GM10266 (cell line): ENCODE measurements around the gene SNED1.

Experiments used
- DNase-seq: peaks from one replicate; pipeline ENCODE4 v3.0.0; 2012; ENCODE audit errors: extremely low spot score
- TF ChIP-seq, protein P1 (sequence below): IDR thresholded peaks from 2 replicates; pipeline ENCODE4 v1.5.1; 2012; ENCODE audit warnings: mild to moderate bottlenecking, low read depth; ENCODE audit not compliant: control insufficient read depth, insufficient read depth; ENCODE audit errors: missing control alignments

Gene SNED1

DNA sequence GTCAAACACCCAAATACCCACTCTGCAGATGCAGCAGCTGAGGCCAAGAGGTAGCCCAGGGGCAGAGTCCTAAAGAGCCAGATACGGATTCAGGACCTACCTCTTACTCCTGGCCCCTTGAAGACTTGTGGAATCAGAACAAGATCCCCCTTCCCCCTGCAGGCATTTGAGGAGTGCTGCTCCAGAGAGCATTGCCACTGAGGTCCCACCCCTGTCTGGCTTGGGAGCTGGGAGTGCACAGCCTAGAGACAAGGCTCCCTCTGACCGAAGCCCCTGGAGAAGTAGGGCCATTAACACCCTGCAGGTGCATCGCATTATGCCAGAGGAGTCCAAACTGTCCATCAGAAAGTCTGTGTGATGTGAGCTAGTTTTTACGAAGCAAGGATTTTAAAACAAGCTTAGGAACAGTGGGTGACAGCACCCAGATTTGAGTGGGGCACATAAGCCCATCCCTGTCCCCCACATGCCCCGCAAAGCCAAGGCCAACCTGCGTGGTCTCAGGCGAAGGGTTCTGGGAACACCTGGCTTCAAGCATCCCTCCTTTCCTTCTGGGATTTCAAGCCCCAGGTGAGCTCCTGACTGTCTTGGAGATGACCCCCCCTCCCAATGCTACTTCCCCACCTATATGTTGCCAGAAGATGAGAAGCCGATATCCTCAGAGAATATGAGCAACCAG, 55.3 kb downstream of the SNED1 start:
- no peak for DNase-seq
- TF ChIP-seq, protein P1, sequence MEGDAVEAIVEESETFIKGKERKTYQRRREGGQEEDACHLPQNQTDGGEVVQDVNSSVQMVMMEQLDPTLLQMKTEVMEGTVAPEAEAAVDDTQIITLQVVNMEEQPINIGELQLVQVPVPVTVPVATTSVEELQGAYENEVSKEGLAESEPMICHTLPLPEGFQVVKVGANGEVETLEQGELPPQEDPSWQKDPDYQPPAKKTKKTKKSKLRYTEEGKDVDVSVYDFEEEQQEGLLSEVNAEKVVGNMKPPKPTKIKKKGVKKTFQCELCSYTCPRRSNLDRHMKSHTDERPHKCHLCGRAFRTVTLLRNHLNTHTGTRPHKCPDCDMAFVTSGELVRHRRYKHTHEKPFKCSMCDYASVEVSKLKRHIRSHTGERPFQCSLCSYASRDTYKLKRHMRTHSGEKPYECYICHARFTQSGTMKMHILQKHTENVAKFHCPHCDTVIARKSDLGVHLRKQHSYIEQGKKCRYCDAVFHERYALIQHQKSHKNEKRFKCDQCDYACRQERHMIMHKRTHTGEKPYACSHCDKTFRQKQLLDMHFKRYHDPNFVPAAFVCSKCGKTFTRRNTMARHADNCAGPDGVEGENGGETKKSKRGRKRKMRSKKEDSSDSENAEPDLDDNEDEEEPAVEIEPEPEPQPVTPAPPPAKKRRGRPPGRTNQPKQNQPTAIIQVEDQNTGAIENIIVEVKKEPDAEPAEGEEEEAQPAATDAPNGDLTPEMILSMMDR = no peak

DNA sequence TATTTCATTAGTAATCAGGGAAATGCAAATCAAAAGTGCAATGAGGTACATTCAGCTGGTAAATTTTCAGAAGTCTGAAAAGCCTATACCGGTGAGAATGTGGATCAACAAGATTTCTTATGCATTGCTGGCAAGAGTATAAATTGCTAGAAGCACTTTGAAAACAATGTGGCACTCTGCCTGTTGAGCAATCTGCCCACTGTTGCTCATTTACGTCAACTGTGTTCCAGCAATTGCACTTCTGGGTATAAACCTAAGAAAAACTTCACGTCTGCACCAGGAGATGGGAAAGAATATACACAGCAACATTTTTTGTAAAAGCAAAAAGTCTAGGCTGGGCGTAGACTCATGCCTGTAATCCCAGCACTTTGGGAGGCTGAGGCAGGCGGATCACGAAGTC, 62.9 kb downstream of the SNED1 start:
- no peak for DNase-seq
- TF ChIP-seq, protein P1 = no peak

DNA sequence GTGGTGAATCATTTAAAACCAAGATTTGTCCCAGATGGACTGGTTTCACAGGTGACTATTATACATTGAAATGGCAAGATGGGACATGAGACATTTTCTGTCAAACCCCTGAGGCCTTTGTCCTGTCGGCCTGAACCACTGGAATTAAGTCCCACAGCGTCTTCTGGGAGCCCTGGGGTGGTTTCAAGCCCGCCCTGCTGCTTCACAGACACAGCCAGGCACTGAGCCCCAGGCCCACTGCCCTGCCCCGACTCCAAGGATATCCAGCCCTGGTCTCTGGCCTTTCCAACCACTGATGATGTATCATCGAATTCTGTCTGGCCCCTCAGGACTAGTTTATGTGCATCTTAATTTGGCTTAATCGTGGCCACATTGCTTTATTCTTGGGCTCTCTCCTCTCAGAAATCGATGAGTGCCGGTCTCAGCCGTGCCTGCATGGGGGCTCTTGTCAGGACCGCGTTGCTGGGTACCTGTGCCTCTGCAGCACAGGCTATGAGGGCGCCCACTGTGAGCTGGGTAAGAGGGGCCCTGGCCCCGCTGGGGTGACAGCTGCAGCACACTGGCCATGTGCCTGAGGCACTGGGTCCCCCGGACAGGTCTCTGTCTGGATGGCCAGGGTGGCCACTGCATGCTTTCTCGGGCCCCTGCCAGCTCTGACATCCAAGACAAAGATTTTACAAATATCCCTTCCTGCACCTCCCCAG, 64.1 kb downstream of the SNED1 start:
- no peak for DNase-seq
- TF ChIP-seq, protein P1 = no peak

DNA sequence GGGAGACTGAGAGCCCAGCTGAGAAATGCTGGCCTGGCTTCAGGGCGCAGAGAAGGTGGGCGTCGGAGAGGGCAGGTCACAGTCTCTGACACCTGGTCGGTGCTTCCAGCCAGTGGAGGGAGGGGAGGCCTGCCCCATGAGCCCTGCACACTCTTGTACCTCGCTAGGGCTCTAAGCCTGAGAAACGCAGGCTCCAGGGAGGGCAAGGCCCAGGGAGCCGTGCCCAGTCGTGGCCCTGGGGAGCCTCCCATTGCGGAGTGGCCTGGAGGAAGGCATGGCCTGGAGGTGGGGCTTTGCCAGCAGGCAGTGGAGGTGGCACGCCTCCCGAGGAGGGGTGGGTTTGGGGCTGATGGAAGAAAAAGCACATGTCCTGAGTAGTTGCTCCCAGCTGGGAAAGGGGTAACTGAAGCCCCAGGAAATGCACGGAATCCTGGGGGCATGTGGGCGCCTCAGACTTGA, 64.7 kb downstream of the SNED1 start:
- TF ChIP-seq, protein P1 = no peak
- no peak for DNase-seq

DNA sequence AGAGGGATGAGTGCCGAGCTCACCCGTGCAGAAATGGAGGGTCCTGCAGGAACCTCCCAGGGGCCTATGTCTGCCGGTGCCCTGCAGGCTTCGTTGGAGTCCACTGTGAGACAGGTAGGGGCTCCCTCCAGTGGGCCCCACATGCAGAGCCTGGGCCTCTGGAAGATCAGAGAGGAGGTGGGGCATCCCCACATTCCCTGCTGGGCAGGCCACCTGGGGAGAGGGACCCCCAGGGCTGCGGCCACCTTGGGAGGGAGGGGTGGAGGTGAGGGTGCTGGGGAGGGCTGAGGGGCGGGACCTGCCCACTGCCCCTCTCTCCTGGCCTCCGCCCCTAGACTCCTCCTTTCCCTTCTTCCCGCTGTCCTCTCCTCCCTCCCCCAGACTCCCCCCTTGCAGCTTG, 65.2 kb downstream of the SNED1 start:
- no peak for DNase-seq
- TF ChIP-seq, protein P1 = no peak

DNA sequence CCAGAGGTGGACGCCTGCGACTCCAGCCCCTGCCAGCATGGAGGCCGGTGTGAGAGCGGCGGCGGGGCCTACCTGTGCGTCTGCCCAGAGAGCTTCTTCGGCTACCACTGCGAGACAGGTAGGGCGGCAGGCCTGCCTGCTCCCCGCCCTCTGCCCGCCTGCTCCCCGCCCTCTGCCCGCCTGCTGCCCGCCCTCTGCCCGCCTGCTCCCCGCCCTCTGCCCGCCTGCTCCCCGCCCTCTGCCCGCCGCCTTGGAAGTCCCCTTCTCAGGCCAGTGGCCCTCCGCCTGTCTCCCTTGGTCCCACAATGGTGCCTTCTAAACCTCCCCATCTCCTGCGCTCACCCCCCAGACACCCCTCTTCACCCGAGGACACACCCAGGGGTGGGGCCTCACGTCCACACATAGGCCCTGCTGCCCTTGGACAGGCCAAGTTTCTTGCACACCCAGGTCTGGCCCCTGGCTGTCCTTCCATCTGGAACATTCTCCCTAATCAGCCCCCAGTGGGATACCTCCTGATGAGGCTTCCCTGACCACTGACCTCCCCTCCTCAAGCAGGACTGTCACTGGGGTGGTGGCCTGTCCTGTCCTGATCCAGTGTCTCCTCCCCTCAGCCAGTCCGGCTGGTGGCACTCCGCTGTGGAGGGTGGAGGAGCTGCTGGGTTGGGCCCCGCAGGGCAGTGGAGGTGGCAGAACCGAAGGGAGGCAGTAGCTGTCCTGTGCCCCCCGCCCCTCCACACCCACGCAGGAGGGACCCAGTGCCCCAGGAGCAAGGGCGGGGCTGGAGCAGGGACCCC, 65.8 kb downstream of the SNED1 start:
- DNase-seq = peak; percentile 72
- TF ChIP-seq, protein P1 = no peak
